Choroid plexus epithelial cell (primary cell): ENCODE measurements around the gene PARD3B.

Experiments used
- DNase-seq: peaks from one replicate; pipeline ENCODE4 v3.0.0-alpha.2; 2010; ENCODE audit warnings: low read depth
- H3K4me3 ChIP-seq: 2 replicates; pipeline ENCODE4 v1.5.1; 2011; ENCODE audit warnings: low read depth, mild to moderate bottlenecking, control low read depth, low read length, moderate library complexity
- CTCF ChIP-seq: conservative IDR thresholded peaks from 2 replicates; pipeline ENCODE4 v1.5.1; 2011; ENCODE audit warnings: low read depth, mild to moderate bottlenecking, control low read depth, inconsistent platforms, low read length, moderate library complexity

PARD3B gene

GRCh38 chr2:204834716-204835384 is 289.6 kb downstream of the PARD3B start:
- TF ChIP-seq CTCF: no peak
- H3K4me3 ChIP-seq: no peak overlapping the region
- DNase-seq: no peak

DNA sequence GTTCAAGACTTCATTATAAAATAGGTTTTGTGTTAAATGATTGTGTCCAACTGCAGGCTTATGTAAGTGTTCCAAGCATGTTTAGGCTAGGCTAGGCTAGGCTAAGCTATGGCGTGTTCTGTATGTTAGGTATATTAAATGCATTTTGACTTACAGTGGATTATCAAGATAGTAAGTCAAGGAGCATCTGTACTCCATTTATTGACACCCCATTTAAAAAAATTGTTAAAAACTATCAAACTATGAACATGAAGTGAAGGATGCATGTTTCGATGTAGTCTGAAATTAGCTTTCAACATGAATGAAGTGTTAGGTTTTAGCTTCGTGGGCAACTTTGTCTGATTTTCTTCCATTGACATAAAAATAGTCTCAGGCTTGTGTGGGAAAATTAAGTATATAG is 290.5 kb downstream of the PARD3B start:
- DNase-seq: no peak
- no peak for TF ChIP-seq CTCF
- H3K4me3 ChIP-seq: no peak overlapping the region

GRCh38 chr2:204840504-204840903 is 295.2 kb downstream of the PARD3B start:
- TF ChIP-seq CTCF: no peak

GRCh38 chr2:204842068-204842467 is 296.8 kb downstream of the PARD3B start:
- no peak for TF ChIP-seq CTCF
- no peak for DNase-seq
- no peak overlapping the region for H3K4me3 ChIP-seq

More at GRCh38 chr2:204840504-204840903, 295.2 kb downstream of the PARD3B start:
- DNase-seq: no peak
- no peak overlapping the region for H3K4me3 ChIP-seq

DNA sequence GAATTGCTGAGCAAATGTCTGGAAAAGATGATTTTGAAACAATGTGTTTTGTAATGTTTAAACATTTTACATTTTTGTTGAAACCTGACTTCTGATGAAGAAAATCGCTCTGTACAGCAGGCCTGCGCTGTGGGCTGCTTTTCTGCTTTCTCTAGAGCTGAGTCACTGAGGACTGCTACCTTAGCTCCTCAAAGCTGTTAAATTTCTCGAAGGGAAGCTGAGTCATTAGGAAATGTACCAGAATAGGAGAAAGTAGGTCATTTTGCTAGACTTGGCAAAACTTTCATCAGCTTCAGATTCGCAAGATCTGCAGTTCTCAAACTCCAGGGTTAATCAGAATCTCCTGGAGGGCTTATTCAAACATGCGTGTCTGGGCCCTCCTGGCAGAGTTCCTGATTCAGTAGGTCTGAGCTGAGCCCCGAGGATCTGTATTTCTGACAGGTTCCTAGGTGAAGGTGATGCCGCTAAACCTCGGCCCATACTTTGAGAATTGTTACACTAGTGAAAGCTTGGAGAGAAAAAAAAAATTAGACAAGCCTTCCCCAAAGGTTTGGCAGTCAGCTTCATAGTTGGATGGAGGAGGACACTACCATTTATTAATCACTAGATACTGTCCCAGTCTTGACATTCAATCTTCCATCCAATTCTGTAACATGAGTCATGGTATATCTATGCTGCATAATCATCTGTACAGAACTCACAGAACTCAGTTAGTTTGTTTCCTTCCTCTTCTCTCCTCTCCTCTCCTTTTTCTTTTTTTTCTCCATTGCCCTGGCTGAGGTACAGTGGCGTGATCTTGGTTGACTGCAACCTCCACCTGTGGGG is 297.6 kb downstream of the PARD3B start:
- H3K4me3 ChIP-seq: peak overlapping the region; percentile 20
- peak; percentile 97 for DNase-seq
- TF ChIP-seq CTCF: no peak

- H3K4me3 ChIP-seq: no peak overlapping the region
- TF ChIP-seq CTCF: no peak
- no peak for DNase-seq
Measured at GRCh38 chr2:204846471-204846870, 301.2 kb downstream of the PARD3B start.
